ENCODE data around the gene CRELD2.
A peak's percentile ranks its signal among the peaks of the same experiment; 100 is the strongest.

Gene CRELD2

GRCh38 chr22:49946612-49947295, 28.3 kb downstream of the CRELD2 start:
- DNase-seq (ENCODE audit: low spot score), result no peak

- DNase-seq (ENCODE audit: low spot score), result no peak
Measured at GRCh38 chr22:49947296-49947622, 28.8 kb downstream of the CRELD2 start.

GRCh38 chr22:49948116-49948957, 29.9 kb downstream of the CRELD2 start:
- DNase-seq (ENCODE audit: low spot score), result no peak

- no peak for DNase-seq (ENCODE audit: low spot score)
Measured at GRCh38 chr22:49948958-49949913, 30.8 kb downstream of the CRELD2 start.

GRCh38 chr22:49949914-49950292, 31.5 kb downstream of the CRELD2 start:
- DNase-seq (ENCODE audit: low spot score), result no peak

GRCh38 chr22:49950396-49950994, 32.1 kb downstream of the CRELD2 start:
- no peak for DNase-seq (ENCODE audit: low spot score)

- no peak for DNase-seq (ENCODE audit: low spot score)
Measured at GRCh38 chr22:49951000-49951677, 32.7 kb downstream of the CRELD2 start.

GRCh38 chr22:49951678-49951985, 33.2 kb downstream of the CRELD2 start:
- DNase-seq (ENCODE audit: low spot score), result no peak

- DNase-seq (ENCODE audit: low spot score), result peak; percentile 87
Measured at GRCh38 chr22:49951986-49952896, 33.8 kb downstream of the CRELD2 start.

- DNase-seq (ENCODE audit: low spot score), result no peak
Measured at GRCh38 chr22:49953027-49953679, 34.7 kb downstream of the CRELD2 start.

GRCh38 chr22:49953680-49954344, 35.4 kb downstream of the CRELD2 start:
- no peak for DNase-seq (ENCODE audit: low spot score)

- DNase-seq (ENCODE audit: low spot score), result no peak
Measured at GRCh38 chr22:49954354-49954753, 35.9 kb downstream of the CRELD2 start.

- DNase-seq (ENCODE audit: low spot score), result no peak
Measured at GRCh38 chr22:49954991-49955580, 36.7 kb downstream of the CRELD2 start.

- DNase-seq (ENCODE audit: low spot score), result no peak
Measured at GRCh38 chr22:49955581-49956417, 37.4 kb downstream of the CRELD2 start.

- no peak for DNase-seq (ENCODE audit: low spot score)
Measured at GRCh38 chr22:49956418-49956770, 38.0 kb downstream of the CRELD2 start.

GRCh38 chr22:49956914-49957825, 38.7 kb downstream of the CRELD2 start:
- no peak for DNase-seq (ENCODE audit: low spot score)

- no peak for DNase-seq (ENCODE audit: low spot score)
Measured at GRCh38 chr22:49957826-49958365, 39.5 kb downstream of the CRELD2 start.

Data from GM03348 (cell line).